SIG-M5 treated with dmso at 0.1 percent for 504 hours (cell line): ENCODE data around the gene HMGA1.

Source experiments
- DNase-seq: peaks from one replicate; lab custom pipeline; 2025; ENCODE audit not compliant: unreplicated experiment; lab: John Stamatoyannopoulos, UW

HMGA1 gene

DNA sequence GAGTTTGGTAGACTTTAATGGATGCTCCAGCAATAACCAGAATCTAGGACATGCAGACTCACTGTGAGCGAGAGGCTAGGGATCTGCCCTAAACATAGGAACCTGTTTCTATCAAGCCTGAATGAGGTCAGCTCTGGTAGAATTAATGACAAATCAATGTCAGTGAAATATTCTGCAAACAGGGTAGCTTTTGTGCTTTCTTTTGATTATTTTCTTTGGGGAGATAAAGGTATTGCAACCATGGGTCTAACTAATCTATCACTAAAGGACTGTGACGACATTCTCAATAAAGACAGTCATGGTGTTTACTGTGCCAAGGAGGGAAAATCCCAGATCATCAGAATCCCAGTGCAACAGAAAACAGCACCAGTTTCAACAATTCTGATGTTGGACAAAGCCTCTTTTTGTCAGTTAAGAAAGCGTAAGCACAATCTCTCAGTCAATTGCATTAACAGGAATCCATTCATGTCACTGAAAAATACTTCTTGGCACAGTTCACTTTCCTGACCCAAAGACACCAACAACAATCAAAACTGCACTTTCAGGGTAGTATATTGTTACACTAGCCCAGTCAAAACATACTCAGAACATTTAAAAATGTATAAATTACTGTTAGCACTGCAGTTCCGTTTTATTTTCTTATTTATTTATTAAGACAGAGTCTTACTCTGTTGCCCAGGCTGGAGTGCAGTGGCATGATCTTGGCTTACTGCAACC is 48.9 kb downstream of the HMGA1 start:
- DNase-seq = no peak

- DNase-seq = no peak
These were observed 51.9 kb downstream of the HMGA1 start for GRCh38 chr6:34288581-34288980.

GRCh38 chr6:34289137-34289536 is 52.5 kb downstream of the HMGA1 start:
- no peak for DNase-seq

DNA sequence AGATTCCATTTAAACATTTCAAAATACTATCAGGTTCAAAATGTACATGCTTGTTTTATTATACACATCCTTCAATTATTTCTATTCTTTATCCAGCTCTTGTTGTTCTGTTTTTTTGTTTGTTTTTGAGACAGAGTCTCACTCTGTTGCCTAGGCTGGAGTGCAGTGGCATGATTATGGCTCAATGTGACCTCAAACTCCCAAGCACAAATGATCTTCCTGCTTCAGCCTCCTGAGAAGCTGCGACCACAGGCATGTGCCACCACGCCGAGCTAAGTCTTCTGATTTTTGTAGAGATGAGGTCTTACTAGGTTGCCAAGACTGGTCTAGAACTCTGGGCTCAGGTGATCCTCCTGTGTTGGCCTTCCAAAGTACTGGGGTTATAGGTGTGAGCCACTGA is 56.3 kb downstream of the HMGA1 start:
- no peak for DNase-seq

GRCh38 chr6:34295721-34296120 is 59.0 kb downstream of the HMGA1 start:
- DNase-seq = no peak
